GM19025 (cell line): Measurements from ENCODE around the gene ATP1B1.
A peak's percentile ranks its signal among the peaks of the same experiment; 100 is the strongest.

Experiments used
- ATAC-seq: cut with Tn5 transposase; IDR thresholded peaks from one replicate; pipeline ENCODE4 v1.9.1; 2021; ENCODE audit warnings: mild to moderate bottlenecking, low read depth, moderate library complexity; ENCODE audit not compliant: unreplicated experiment

ATP1B1 gene

GRCh38 chr1:169092399-169092798, 14.1 kb upstream of the ATP1B1 start:
- ATAC-seq = no peak

- ATAC-seq = no peak
Observed at GRCh38 chr1:169094897-169095569, 11.5 kb upstream of the ATP1B1 start.

GRCh38 chr1:169098380-169098779, 8.1 kb upstream of the ATP1B1 start:
- no peak for ATAC-seq

- ATAC-seq = no peak
Observed at GRCh38 chr1:169099561-169099960, 6.9 kb upstream of the ATP1B1 start.

GRCh38 chr1:169100208-169100607, 6.3 kb upstream of the ATP1B1 start:
- ATAC-seq = no peak

- no peak for ATAC-seq
Observed at GRCh38 chr1:169100651-169101088, 5.8 kb upstream of the ATP1B1 start.

- ATAC-seq = no peak
Observed at GRCh38 chr1:169102567-169102966, 3.9 kb upstream of the ATP1B1 start.

GRCh38 chr1:169103002-169103401, 3.5 kb upstream of the ATP1B1 start:
- no peak for ATAC-seq

- no peak for ATAC-seq
Observed at GRCh38 chr1:169103480-169103893, 3.0 kb upstream of the ATP1B1 start.

GRCh38 chr1:169105087-169105433, 1.4 kb upstream of the ATP1B1 start:
- no peak for ATAC-seq

- peak; percentile 41 for ATAC-seq
Observed at GRCh38 chr1:169105434-169106094, 926 bp upstream of the ATP1B1 start.

- no peak for ATAC-seq
Observed at GRCh38 chr1:169106921-169107602, 572 bp downstream of the ATP1B1 start.

- no peak for ATAC-seq
Observed at GRCh38 chr1:169107603-169108208, 1.2 kb downstream of the ATP1B1 start.

GRCh38 chr1:169108223-169108622, 1.7 kb downstream of the ATP1B1 start:
- no peak for ATAC-seq

GRCh38 chr1:169108863-169109560, 2.5 kb downstream of the ATP1B1 start:
- ATAC-seq = no peak

GRCh38 chr1:169109561-169110134, 3.2 kb downstream of the ATP1B1 start:
- no peak for ATAC-seq

GRCh38 chr1:169110236-169110635, 3.7 kb downstream of the ATP1B1 start:
- no peak for ATAC-seq

- no peak for ATAC-seq
Observed at GRCh38 chr1:169110689-169111447, 4.4 kb downstream of the ATP1B1 start.

- no peak for ATAC-seq
Observed at GRCh38 chr1:169111472-169111871, 5.0 kb downstream of the ATP1B1 start.

GRCh38 chr1:169112241-169112640, 5.8 kb downstream of the ATP1B1 start:
- no peak for ATAC-seq
